HUES6 (cell line): Measurements from ENCODE around the gene CSRP1.

Experiments
- H3K27ac ChIP-seq: 2 replicates; pipeline ENCODE4 v1.7.0; 2013; ENCODE audit warnings: low read depth, mild to moderate bottlenecking, low read length, inconsistent platforms
- H3K27me3 ChIP-seq: 2 replicates; pipeline ENCODE4 v1.6.1; 2013; ENCODE audit warnings: low read length; ENCODE audit not compliant: control insufficient read depth, insufficient read depth
- H3K36me3 ChIP-seq: 2 replicates; pipeline ENCODE4 v1.6.1; 2013; ENCODE audit warnings: low read length; ENCODE audit not compliant: control insufficient read depth, insufficient read depth
- H3K4me1 ChIP-seq: 2 replicates; pipeline ENCODE4 v1.6.1; 2013; ENCODE audit warnings: low read length; ENCODE audit not compliant: control insufficient read depth, insufficient read depth
- H3K4me3 ChIP-seq: 2 replicates; pipeline ENCODE4 v1.5.1; 2013; ENCODE audit warnings: low read depth, low read length
- H3K9ac ChIP-seq: one replicate; pipeline ENCODE4 v1.6.1; 2013; ENCODE audit warnings: mild to moderate bottlenecking, low read length
- H3K9me3 ChIP-seq: 2 replicates; pipeline ENCODE4 v1.6.1; 2013; ENCODE audit warnings: low read depth, low read length; ENCODE audit not compliant: control insufficient read depth, insufficient read depth

CSRP1 gene

DNA sequence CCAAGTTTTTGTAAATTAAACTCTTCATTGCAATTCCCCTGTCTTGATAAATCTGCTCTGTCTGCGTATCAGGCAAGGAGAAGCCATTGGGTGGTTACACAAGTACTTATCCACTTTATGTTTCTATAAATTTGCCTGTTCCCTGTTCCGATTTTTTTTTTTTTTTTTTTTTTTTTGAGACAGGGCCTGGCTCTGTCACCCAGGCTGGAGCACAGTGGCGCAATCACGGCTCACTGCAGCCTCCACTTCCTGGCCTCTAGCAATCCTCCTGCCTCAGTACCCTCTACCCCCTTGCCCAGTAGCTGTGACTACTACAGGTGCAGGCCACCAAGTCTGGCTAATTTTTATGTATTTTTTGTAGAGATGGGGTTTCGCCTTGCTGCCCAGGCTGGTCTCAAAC, 11.1 kb upstream of the CSRP1 start:
- no peaks in the 10 kb centered on the region for H3K9me3 ChIP-seq

DNA sequence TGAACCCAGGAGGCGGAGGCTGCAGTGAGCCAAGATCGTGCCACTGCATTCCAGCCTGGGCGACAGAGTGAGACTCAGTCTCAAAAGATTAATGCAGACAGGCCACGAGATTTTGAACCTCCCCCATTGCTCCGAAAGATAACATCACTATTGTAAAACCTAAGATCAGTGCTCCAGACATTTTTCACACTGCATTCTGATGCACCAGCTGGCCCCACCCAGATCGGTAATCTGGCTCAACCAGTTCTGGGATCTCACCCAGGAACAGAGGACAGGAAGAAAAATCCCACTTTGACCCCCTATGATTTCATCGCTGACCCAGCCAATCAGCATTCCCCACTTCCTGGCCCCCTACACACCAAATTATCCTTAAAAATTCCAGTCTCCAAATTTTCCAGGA, 10.7 kb upstream of the CSRP1 start:
- Histone ChIP-seq H3K4me3 (no peak overlapping the region), H3K27me3 (no peaks in the 10 kb centered on the region), H3K9me3 (no peaks in the 10 kb centered on the region), H3K36me3 (no peaks in the 10 kb centered on the region), H3K9ac (no peak overlapping the region), H3K27ac (no peak overlapping the region), H3K4me1 (peaks cover 2% of the 10 kb centered on the region; the same call in 1 of the 2 replicates)

More for the DNA sequence above, 11.1 kb upstream of the CSRP1 start:
- Histone ChIP-seq H3K4me3 (no peak overlapping the region), H3K27me3 (no peaks in the 10 kb centered on the region), H3K4me1 (no peaks in the 10 kb centered on the region), H3K36me3 (no peaks in the 10 kb centered on the region), H3K27ac (no peak overlapping the region), H3K9ac (no peak overlapping the region)

DNA sequence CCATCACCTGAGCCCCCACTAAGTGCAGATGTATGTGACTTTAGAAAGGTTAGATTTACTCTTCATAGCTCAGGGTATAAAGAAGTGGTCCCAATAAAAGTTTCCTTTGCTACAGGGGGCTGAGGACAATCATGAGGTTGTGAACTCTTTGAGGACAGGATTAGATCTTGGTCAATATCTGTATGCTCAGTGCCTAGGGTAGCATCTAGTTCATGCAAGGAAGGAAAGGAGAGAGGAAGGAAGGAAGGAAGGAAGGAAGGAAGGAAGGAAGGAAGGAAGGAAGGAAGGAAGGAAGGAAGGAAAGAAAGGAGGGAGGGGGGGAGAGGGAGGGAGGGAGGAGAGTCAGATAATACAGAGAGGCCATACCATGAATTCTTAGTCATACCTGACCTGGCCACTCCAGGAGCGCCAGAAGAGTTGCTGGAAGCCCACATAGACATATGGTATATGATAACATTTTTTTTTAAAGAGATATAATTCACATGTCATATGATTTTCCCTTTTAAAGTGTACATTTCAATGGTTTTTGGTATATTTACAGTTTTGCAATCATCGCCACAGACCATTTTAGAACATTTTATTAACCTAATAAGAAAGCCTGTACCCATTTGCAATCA, 9.7 kb upstream of the CSRP1 start:
- no peak overlapping the region for H3K27ac ChIP-seq
- no peaks in the 10 kb centered on the region for H3K36me3 ChIP-seq
- no peaks in the 10 kb centered on the region for H3K9me3 ChIP-seq
- H3K9ac ChIP-seq = no peak overlapping the region
- H3K4me1 ChIP-seq = peaks cover 12% of the 10 kb centered on the region
- no peaks in the 10 kb centered on the region for H3K27me3 ChIP-seq
- H3K4me3 ChIP-seq = no peak overlapping the region

DNA sequence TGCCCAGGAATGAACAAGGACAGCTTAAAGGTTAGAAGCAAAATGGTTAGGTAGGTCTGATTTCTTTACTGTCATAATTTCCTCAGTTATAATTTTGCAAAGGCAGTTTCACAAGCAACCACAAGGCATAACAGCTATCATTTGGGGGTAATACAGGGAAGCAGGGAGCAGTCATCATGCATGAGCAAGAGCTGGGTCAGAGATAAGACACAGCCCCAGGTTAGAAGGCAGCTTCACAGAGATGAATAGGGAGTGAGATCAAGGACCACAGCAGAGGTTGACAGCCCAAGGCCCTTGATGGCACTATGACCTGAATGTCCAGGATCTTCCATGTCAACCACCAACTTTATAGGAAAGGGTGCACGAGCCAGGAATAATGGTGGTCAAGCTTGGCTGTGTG, 9.0 kb upstream of the CSRP1 start:
- Histone ChIP-seq H3K27ac (no peak overlapping the region), H3K4me1 (peaks cover 15% of the 10 kb centered on the region), H3K9me3 (no peaks in the 10 kb centered on the region), H3K27me3 (no peaks in the 10 kb centered on the region), H3K4me3 (no peak overlapping the region), H3K9ac (no peak overlapping the region), H3K36me3 (no peaks in the 10 kb centered on the region)

DNA sequence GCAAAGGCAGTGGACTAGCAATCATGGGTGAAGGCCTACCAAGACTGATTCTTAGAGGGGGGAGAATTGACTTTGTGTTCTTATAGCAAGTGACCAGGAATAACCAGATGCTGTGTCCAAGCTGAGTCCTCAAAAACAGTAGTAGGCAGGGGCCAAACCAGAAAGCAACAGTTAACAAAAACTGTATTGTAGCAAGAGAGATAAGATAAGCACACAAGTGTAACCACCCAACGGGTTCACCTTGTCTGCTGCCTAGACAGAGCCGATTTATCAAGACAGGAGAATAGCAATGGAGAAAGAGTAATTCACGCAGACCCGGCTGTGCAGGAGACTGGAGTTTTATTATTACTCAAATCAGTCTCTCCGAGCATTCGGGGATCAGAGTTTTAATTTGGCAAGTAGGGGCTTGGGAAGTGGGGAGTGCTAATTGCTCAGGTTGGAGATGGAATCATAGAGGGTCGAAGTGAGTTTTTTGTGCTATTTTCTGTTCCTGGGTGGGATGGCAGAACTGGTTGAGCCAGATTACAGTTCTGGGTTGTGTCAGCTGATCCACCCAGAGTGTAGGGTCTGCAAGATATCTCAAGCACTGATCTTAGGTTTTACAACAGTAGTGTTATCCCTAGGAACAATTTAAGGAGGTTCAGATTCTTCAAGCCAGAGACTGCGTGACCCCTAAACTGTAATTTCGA, 8.3 kb upstream of the CSRP1 start:
- no peak overlapping the region for H3K9ac ChIP-seq
- no peak overlapping the region for H3K4me3 ChIP-seq
- no peaks in the 10 kb centered on the region for H3K27me3 ChIP-seq
- no peak overlapping the region for H3K27ac ChIP-seq
- H3K4me1 ChIP-seq = peaks cover 15% of the 10 kb centered on the region
- no peaks in the 10 kb centered on the region for H3K36me3 ChIP-seq
- H3K9me3 ChIP-seq = no peaks in the 10 kb centered on the region

DNA sequence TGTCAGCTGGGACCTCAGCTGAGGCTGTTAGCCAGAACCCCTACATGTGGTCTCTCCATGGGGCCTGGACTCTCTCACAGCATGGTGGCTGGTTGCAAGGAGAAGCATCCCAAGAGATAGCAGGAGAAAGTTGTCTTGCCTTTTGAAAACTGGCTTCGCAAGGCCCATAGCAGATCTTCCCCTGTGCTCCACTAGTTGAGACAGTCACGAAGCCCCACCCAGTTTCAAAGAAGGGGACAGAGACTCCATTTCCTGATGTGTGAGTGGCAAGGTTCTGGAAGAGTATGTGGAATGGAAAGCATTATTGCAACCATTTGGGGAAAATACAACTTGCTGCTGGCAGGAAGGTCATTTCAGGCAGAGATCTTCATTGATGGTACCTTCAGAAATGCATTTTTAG, 7.5 kb upstream of the CSRP1 start:
- peaks cover 15% of the 10 kb centered on the region for H3K4me1 ChIP-seq
- H3K4me3 ChIP-seq = no peak overlapping the region

DNA sequence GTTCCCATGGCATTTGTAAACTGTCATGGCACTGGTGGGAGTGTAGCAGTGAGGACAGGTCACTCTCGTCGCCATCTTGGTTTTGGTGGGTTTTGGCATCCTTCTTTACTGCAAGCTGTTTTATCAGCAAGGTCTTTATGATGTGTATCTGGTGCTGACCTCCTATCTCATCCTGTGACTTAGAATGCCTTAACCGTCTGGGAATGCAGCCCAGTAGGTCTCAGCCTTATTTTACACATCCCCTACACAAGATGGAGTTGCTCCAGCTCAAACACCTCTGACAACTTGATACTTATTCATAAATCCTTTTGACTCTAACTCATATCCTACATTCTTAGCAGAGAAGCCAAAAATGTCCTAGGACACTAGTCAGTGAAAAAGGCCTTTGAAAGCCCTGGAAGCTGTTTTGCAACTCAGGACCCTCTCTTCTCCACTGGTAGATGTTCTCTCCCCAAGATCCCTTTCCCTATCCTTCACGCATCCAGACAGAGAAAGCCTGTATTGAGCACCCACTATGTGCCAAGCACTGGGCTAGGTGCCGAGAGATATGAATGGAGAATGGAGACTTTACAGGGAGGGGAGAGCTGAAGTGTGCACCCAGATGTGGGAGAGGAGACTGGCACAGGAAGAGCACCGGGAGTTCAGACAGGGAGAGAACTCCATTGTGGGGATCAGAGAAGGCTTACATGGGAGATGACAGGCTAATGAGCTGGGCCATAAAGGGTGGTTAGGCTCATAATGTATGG, 6.7 kb upstream of the CSRP1 start:
- Histone ChIP-seq H3K27me3 (no peaks in the 10 kb centered on the region), H3K36me3 (no peaks in the 10 kb centered on the region), H3K4me3 (no peak overlapping the region), H3K4me1 (peaks cover 15% of the 10 kb centered on the region), H3K9me3 (no peaks in the 10 kb centered on the region), H3K27ac (peak overlapping the region; percentile 44; the same call in 1 of the 2 replicates), H3K9ac (peak overlapping the region; percentile 14)

More for the DNA sequence above, 7.5 kb upstream of the CSRP1 start:
- Histone ChIP-seq H3K9ac (no peak overlapping the region), H3K36me3 (no peaks in the 10 kb centered on the region), H3K27me3 (no peaks in the 10 kb centered on the region), H3K9me3 (no peaks in the 10 kb centered on the region), H3K27ac (no peak overlapping the region)

DNA sequence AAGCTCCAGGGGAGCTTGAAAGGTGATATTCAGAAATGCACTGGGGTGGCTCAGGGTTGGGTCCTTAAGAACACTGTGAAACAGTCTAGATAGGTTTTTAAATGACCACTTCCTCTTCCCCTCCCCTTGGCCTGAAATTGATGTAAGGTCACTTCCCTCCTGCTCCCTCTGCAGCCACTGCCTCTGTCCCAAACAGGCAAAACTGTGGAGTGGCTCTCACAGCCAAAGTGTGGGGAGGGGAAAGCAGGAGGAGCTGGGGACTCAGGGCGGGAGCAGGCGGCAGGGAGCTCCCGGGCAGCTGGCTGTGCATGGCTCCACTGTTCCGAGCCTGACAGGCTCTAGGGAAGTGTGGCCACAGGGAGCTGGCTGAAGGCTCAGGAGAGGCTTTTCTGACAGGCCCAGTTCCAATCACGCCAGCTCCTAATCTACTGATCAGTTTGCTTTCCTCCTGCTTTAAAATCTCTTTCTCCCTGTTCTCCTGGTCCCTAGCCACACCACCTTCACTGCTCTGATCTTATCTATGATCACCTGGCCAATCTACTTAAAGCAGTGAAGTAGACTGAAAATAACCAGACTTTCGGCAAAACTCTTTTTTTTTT, 5.1 kb upstream of the CSRP1 start:
- H3K36me3 ChIP-seq = no peaks in the 10 kb centered on the region
- H3K9me3 ChIP-seq = no peaks in the 10 kb centered on the region
- peaks cover 19% of the 10 kb centered on the region for H3K4me1 ChIP-seq
- H3K9ac ChIP-seq = peak overlapping the region; percentile 18
- no peak overlapping the region for H3K27ac ChIP-seq
- H3K27me3 ChIP-seq = peaks cover 9% of the 10 kb centered on the region
- no peak overlapping the region for H3K4me3 ChIP-seq

DNA sequence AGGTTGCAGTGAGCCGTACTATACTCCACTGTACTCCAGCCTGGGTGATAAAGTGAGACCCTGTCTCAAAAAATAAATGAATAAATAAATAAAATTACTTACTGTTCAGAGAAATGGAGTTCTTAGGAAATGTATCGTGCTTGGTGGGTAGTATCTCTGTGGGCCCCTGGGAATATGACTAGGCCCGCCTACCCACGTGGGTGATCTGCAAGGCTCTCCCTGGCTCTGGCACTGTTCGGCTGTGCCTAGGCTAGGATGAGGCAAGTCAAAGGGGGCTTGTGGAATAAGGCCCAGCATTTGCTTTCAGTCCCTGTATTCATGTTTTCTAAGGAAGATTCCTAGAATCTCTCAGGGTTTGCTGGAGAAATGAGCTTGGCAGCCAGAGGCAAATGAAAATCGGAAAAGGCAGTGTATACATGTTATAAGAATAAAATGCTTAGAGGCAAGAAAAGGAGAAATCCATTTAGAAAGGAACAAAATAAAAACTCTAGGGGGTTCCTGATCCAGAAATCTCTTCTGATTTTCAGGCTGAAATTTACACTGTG, 4.5 kb upstream of the CSRP1 start:
- Histone ChIP-seq H3K4me1 (peaks cover 21% of the 10 kb centered on the region), H3K27me3 (peaks cover 14% of the 10 kb centered on the region), H3K9me3 (no peaks in the 10 kb centered on the region), H3K27ac (no peak overlapping the region), H3K9ac (peak overlapping the region; percentile 18), H3K4me3 (no peak overlapping the region), H3K36me3 (no peaks in the 10 kb centered on the region)

DNA sequence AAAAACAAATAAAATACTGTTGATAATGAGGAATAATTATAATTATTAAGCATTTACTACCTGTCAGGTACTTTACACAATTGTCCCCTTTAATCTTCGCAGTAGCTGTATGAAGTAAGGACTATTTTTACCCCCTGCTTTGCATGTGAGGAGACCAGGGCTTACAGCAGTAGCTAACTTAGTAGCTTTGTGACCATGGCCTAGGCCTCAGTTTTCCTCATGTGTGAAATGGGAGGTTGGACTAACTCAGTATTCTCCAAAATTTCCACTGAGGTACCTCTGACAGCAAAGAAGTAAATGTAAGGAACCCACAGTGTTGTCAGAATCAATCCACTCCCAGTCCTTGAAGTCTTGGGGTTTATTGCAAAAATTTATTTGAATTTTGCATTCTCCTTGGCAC, 3.8 kb upstream of the CSRP1 start:
- H3K27ac ChIP-seq = no peak overlapping the region
- no peak overlapping the region for H3K4me3 ChIP-seq
- H3K27me3 ChIP-seq = peaks cover 19% of the 10 kb centered on the region
- no peak overlapping the region for H3K9ac ChIP-seq
- H3K4me1 ChIP-seq = peaks cover 29% of the 10 kb centered on the region
- H3K9me3 ChIP-seq = no peaks in the 10 kb centered on the region
- no peaks in the 10 kb centered on the region for H3K36me3 ChIP-seq
